Progenitor cell of endocrine pancreas (in vitro differentiated cells): ENCODE results near the gene ABLIM2. TPM values are rescaled to one million over a fixed set of nuclear protein-coding genes. Genes with fewer than 3 reads are reported as not detected.
"Not testable (repeated sequence)": the region's sequence is repeated elsewhere in the genome, so short reads cannot be mapped to it uniquely, and the experiment has no call there.

Source experiments
- DNase-seq: peaks from one replicate; pipeline ENCODE4 v3.0.0; 2021; ENCODE audit warnings: low spot score; ENCODE audit not compliant: unreplicated experiment
- H3K27ac Mint-ChIP-seq: 2 replicates; pipeline ENCODE4 v1.8.0; 2021; ENCODE audit warnings: mild to moderate bottlenecking, moderate library complexity, mixed read lengths
- H3K27me3 Mint-ChIP-seq: 2 replicates; pipeline ENCODE4 v1.8.0; 2021; ENCODE audit warnings: mixed read lengths
- H3K36me3 Mint-ChIP-seq: 2 replicates; pipeline ENCODE4 v1.8.0; 2022; ENCODE audit warnings: mixed read lengths; ENCODE audit not compliant: insufficient read depth
- H3K4me1 Mint-ChIP-seq: 2 replicates; pipeline ENCODE4 v1.8.0; 2021; ENCODE audit warnings: low read depth, mixed read lengths
- H3K4me3 Mint-ChIP-seq: 2 replicates; pipeline ENCODE4 v1.8.0; 2021; ENCODE audit warnings: low read depth, mild to moderate bottlenecking, moderate library complexity, mixed read lengths
- H3K9me3 Mint-ChIP-seq: 2 replicates; pipeline ENCODE4 v1.8.0; 2021; ENCODE audit warnings: low read depth, mixed read lengths
- total RNA-seq: library from RNA; stranded (reverse); gene quantifications from 2 replicates; pipeline ENCODE4 v1.2.1, GENCODE V29; 2021
- TF ChIP-seq, protein P1 (sequence below): fragments of 200-600 bp; sonication (generic); IDR thresholded peaks from one replicate; pipeline ENCODE4 v1.5.0; 2021; ENCODE audit warnings: antibody characterized with exemption, mild to moderate bottlenecking; ENCODE audit not compliant: unreplicated experiment

The ABLIM2 gene
- total RNA-seq, 1 donor from 2014 or later, result 5.7 TPM

- TF ChIP-seq, protein P1, sequence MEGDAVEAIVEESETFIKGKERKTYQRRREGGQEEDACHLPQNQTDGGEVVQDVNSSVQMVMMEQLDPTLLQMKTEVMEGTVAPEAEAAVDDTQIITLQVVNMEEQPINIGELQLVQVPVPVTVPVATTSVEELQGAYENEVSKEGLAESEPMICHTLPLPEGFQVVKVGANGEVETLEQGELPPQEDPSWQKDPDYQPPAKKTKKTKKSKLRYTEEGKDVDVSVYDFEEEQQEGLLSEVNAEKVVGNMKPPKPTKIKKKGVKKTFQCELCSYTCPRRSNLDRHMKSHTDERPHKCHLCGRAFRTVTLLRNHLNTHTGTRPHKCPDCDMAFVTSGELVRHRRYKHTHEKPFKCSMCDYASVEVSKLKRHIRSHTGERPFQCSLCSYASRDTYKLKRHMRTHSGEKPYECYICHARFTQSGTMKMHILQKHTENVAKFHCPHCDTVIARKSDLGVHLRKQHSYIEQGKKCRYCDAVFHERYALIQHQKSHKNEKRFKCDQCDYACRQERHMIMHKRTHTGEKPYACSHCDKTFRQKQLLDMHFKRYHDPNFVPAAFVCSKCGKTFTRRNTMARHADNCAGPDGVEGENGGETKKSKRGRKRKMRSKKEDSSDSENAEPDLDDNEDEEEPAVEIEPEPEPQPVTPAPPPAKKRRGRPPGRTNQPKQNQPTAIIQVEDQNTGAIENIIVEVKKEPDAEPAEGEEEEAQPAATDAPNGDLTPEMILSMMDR, result no peak
- Mint-ChIP-seq H3K36me3 (no peaks in the 10 kb centered on the region), H3K27ac (no peak overlapping the region), H3K27me3 (peaks cover 14% of the 10 kb centered on the region), H3K4me1 (peaks cover 8% of the 10 kb centered on the region), H3K4me3 (no peak overlapping the region), H3K9me3 (peaks cover 3% of the 10 kb centered on the region)
- no peak for DNase-seq
Observed at GRCh38 chr4:7950301-7951092, 208.1 kb downstream of the ABLIM2 start.

DNA sequence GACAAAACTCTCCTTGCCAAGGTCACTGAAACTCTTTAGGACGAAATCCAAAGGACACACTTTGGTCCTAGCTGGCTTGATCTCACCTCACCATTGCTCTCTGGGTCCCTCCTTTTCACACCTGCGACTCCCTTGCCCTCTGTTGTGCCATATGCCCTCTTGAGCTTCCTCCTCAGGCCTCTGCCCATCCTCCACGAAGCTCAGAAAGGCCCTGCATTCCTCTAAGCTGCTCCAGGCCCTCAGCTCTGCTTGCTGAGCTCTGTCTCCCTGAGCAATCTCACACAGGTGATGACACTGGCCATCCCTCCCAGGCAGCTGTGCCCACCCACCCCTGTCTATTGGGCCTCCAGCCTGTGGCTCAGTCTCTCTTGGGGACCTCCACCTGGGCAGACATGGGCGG lies 208.9 kb downstream of the ABLIM2 start:
- TF ChIP-seq, protein P1, result no peak
- H3K36me3 Mint-ChIP-seq, result no peaks in the 10 kb centered on the region
- peaks cover 3% of the 10 kb centered on the region for H3K9me3 Mint-ChIP-seq
- H3K27me3 Mint-ChIP-seq, result peaks cover 14% of the 10 kb centered on the region
- H3K4me3 Mint-ChIP-seq, result no peak overlapping the region
- H3K27ac Mint-ChIP-seq, result no peak overlapping the region
- no peak for DNase-seq
- H3K4me1 Mint-ChIP-seq, result peaks cover 10% of the 10 kb centered on the region

- DNase-seq, result no peak
- TF ChIP-seq, protein P1, result no peak
- Mint-ChIP-seq H3K27ac (no peak overlapping the region), H3K36me3 (no peaks in the 10 kb centered on the region), H3K4me3 (no peak overlapping the region), H3K27me3 (peaks cover 14% of the 10 kb centered on the region), H3K9me3 (peaks cover 3% of the 10 kb centered on the region), H3K4me1 (peaks cover 15% of the 10 kb centered on the region)
Observed at GRCh38 chr4:7947927-7948326, 210.7 kb downstream of the ABLIM2 start.

- no peak overlapping the region for H3K4me3 Mint-ChIP-seq
- TF ChIP-seq, protein P1, result no peak
- H3K27ac Mint-ChIP-seq, result no peak overlapping the region
- no peaks in the 10 kb centered on the region for H3K36me3 Mint-ChIP-seq
- H3K4me1 Mint-ChIP-seq, result peaks cover 27% of the 10 kb centered on the region
- peaks cover 14% of the 10 kb centered on the region for H3K27me3 Mint-ChIP-seq
- H3K9me3 Mint-ChIP-seq, result no peaks in the 10 kb centered on the region
- no peak for DNase-seq
Observed at GRCh38 chr4:7945709-7946380, 212.8 kb downstream of the ABLIM2 start.

- Mint-ChIP-seq H3K4me1 (peaks cover 28% of the 10 kb centered on the region), H3K36me3 (no peaks in the 10 kb centered on the region), H3K9me3 (no peaks in the 10 kb centered on the region), H3K4me3 (no peak overlapping the region), H3K27ac (peak overlapping the region; percentile 84), H3K27me3 (peaks cover 11% of the 10 kb centered on the region)
- TF ChIP-seq, protein P1, result no peak
- no peak for DNase-seq
Observed at GRCh38 chr4:7944599-7945220, 213.9 kb downstream of the ABLIM2 start.

GRCh38 chr4:7943688-7944087 lies 214.9 kb downstream of the ABLIM2 start:
- H3K27me3 Mint-ChIP-seq, H3K9me3 Mint-ChIP-seq, DNase-seq, H3K27ac Mint-ChIP-seq, H3K36me3 Mint-ChIP-seq, H3K4me3 Mint-ChIP-seq: not testable (repeated sequence)
- peaks cover 23% of the 10 kb centered on the region for H3K4me1 Mint-ChIP-seq
